Chondrocyte (in vitro differentiated cells): Measurements from ENCODE around the gene AMPD1. TPM values are rescaled to one million over a fixed set of nuclear protein-coding genes. Genes with fewer than 3 reads are reported as not detected.
A peak's percentile ranks its signal among the peaks of the same experiment; 100 is the strongest.

Experiments used
- DNase-seq: peaks from one replicate; pipeline ENCODE4 v3.0.0; 2021; ENCODE audit warnings: mixed read lengths, low spot score
- H3K27ac Mint-ChIP-seq: one replicate; pipeline ENCODE4 v1.8.0; 2021; ENCODE audit warnings: mild to moderate bottlenecking, moderate library complexity, mixed read lengths; ENCODE audit not compliant: unreplicated experiment
- H3K27me3 Mint-ChIP-seq: 2 replicates; pipeline ENCODE4 v1.8.0; 2021; ENCODE audit warnings: low read depth, mixed read lengths
- H3K36me3 Mint-ChIP-seq: 2 replicates; pipeline ENCODE4 v1.8.0; 2021; ENCODE audit warnings: low read depth, mixed read lengths
- H3K4me1 Mint-ChIP-seq: 2 replicates; pipeline ENCODE4 v1.8.0; 2021; ENCODE audit warnings: low read depth, mild to moderate bottlenecking, mixed read lengths
- H3K4me3 Mint-ChIP-seq: one replicate; pipeline ENCODE4 v1.8.0; 2021; ENCODE audit warnings: mild to moderate bottlenecking, moderate library complexity, mixed read lengths; ENCODE audit not compliant: unreplicated experiment
- H3K9me3 Mint-ChIP-seq: 2 replicates; pipeline ENCODE4 v1.8.0; 2021; ENCODE audit warnings: low read depth, mixed read lengths
- total RNA-seq: library from RNA; stranded (reverse); gene quantifications from 3 replicates; pipeline ENCODE4 v1.2.1, GENCODE V29; 2021
- TF ChIP-seq, protein P1 (sequence below): fragments of 200-600 bp; sonication (generic); IDR thresholded peaks from 2 replicates; pipeline ENCODE4 v1.5.0; 2021; ENCODE audit warnings: antibody characterized with exemption, mild to moderate bottlenecking, moderate library complexity

Gene AMPD1
- total RNA-seq, 1 donor from 2014 or later: not detected

- no peaks in the 10 kb centered on the region for H3K36me3 Mint-ChIP-seq
- H3K4me3 Mint-ChIP-seq: no peak overlapping the region
- TF ChIP-seq, protein P1, sequence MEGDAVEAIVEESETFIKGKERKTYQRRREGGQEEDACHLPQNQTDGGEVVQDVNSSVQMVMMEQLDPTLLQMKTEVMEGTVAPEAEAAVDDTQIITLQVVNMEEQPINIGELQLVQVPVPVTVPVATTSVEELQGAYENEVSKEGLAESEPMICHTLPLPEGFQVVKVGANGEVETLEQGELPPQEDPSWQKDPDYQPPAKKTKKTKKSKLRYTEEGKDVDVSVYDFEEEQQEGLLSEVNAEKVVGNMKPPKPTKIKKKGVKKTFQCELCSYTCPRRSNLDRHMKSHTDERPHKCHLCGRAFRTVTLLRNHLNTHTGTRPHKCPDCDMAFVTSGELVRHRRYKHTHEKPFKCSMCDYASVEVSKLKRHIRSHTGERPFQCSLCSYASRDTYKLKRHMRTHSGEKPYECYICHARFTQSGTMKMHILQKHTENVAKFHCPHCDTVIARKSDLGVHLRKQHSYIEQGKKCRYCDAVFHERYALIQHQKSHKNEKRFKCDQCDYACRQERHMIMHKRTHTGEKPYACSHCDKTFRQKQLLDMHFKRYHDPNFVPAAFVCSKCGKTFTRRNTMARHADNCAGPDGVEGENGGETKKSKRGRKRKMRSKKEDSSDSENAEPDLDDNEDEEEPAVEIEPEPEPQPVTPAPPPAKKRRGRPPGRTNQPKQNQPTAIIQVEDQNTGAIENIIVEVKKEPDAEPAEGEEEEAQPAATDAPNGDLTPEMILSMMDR: no peak
- no peaks in the 10 kb centered on the region for H3K4me1 Mint-ChIP-seq
- DNase-seq: no peak
- no peak overlapping the region for H3K27ac Mint-ChIP-seq
- H3K9me3 Mint-ChIP-seq: no peaks in the 10 kb centered on the region
- peaks cover 44% of the 10 kb centered on the region for H3K27me3 Mint-ChIP-seq
Measured at GRCh38 chr1:114676115-114676514, 19.2 kb downstream of the AMPD1 start.

DNA sequence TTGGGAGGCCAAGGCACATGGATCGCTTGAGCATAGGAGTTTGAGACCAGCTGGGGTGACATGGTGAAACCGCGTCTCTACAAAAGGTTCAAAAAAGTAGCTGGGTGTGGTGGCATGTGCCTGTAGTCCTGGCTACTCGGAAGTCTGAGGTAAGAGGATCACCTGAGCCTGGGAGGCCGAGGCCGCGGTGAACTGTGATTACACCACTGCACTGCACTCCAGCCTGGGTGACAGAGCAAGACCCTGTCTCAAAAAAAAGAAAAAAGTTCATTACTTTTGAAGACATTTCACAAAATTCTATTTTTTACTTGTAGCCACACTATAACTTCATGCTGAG is 23.4 kb downstream of the AMPD1 start:
- no peak for DNase-seq
- Mint-ChIP-seq H3K4me3 (no peak overlapping the region), H3K36me3 (peaks cover 2% of the 10 kb centered on the region), H3K4me1 (peaks cover 13% of the 10 kb centered on the region), H3K27ac (no peak overlapping the region), H3K27me3 (peaks cover 19% of the 10 kb centered on the region), H3K9me3 (no peaks in the 10 kb centered on the region)
- TF ChIP-seq, protein P1: no peak

DNA sequence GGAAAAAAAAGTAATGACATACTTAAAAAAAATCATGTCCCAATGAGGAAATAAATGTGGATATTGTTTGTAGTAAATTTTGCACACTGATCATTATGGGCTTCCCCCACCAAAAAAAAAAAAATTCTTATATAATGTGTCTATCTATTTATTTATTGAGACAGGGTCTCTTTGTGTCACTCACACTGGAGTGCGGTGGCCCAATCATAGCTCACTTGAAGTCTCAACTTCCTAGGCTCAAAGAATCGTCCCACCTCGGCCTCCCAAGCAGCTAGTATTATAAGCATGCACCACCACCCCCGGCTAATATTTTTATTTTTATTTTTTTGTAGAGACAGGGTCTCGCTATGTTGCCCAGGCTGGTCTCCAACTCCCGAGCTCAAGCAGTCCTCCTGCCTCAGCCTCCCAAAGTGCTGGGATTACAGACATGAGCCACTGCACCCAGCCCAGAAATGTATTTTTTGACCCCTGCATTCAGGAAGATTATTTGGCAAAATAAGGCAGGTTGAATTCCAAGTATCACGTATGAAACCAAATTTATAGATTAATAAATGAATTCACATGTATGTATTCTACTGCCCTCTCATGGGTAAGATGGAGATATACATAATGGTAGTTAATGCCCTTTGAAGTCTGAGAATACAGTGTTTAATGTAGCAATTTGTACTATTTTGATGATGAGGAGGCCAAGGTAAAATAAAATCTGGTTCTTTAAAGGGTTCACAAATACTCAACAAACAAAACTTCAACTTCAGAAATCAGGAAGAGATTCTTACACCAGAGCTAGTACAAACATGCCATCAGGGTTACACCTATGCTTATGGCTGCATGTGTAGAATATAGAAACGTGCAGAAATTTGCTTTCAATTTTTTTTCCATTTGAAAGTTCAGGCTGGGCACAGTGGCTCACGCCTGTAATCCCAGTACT is 24.1 kb downstream of the AMPD1 start:
- H3K36me3 Mint-ChIP-seq: peaks cover 2% of the 10 kb centered on the region
- TF ChIP-seq, protein P1: peak; percentile 87
- no peak for DNase-seq
- H3K27me3 Mint-ChIP-seq: peaks cover 15% of the 10 kb centered on the region
- H3K27ac Mint-ChIP-seq: no peak overlapping the region
- peak overlapping the region; percentile 13 for H3K4me3 Mint-ChIP-seq
- H3K9me3 Mint-ChIP-seq: no peaks in the 10 kb centered on the region
- peaks cover 13% of the 10 kb centered on the region for H3K4me1 Mint-ChIP-seq

DNA sequence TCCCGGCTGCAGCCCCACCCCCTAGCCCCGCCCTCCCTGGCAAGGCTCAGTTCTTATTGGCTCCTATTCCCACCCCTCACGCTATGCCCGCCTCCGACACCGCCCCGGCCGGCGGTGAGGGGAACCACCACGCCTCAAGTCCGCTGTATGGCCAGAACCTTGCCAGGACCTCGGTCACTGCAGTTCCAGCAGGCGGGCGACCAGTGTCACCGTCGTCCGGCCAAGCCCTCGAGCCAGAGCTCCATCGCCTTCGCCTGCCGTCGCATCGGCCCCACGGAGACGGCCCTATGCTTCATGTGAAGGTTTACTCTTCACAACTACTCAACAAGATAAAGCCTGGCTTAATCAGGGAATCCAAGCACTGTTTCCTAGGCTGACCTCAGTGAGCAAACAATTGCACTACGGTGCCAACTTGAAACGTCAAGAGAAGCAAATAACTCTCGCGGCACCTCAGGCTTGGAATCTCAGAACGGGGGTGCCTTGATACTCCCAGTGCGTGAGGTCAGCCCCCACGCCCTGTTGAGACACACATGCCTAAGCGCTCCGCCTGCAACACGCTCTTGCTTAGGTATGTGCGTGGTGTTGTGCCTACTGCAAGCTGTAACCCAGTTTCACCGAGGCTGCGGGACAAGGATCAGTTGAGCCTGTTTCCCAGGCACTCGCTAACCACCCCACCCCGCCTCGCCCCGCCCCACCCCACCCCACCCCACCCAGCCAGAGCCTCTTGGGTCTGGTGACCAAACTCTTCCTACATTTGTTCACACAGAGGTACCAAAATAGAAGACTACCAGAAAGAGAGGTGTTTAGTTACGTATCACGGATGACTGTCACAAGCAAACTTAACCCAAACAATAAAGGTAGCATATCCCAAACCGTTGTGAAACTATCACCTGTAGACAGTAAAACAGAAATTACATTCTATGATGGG is 25.0 kb downstream of the AMPD1 start:
- peak; percentile 89 for DNase-seq
- no peaks in the 10 kb centered on the region for H3K9me3 Mint-ChIP-seq
- peaks cover 13% of the 10 kb centered on the region for H3K4me1 Mint-ChIP-seq
- H3K4me3 Mint-ChIP-seq: peak overlapping the region; percentile 89
- TF ChIP-seq, protein P1: peak; percentile 47
- H3K36me3 Mint-ChIP-seq: peaks cover 2% of the 10 kb centered on the region
- peak overlapping the region; percentile 87 for H3K27ac Mint-ChIP-seq
- peaks cover 14% of the 10 kb centered on the region for H3K27me3 Mint-ChIP-seq

- TF ChIP-seq, protein P1: no peak
- Mint-ChIP-seq H3K27ac (peak within 1 kb of the TSS; percentile 87), H3K27me3 (peaks cover 9% of the 10 kb centered on the region), H3K4me1 (peaks cover 13% of the 10 kb centered on the region), H3K9me3 (no peaks in the 10 kb centered on the region), H3K36me3 (peaks cover 2% of the 10 kb centered on the region), H3K4me3 (peak within 1 kb of the TSS; percentile 89)
- peak; percentile 94 for DNase-seq
Measured at GRCh38 chr1:114669562-114670082, 25.7 kb downstream of the AMPD1 start, which contains the start of gene DENND2C. Gene DENND2C (minus strand): TSS chr1:114670049. CDS start chr1:114625984, 44,065 bp downstream.
